Right atrium auricular region (tissue), 2 donors: ENCODE data around the gene ITPR2. TPM values are rescaled to one million over a fixed set of nuclear protein-coding genes. Genes with fewer than 3 reads are reported as not detected.
"Not testable (repeated sequence)": the region's sequence is repeated elsewhere in the genome, so short reads cannot be mapped to it uniquely, and the experiment has no call there.

Experiments
- DNase-seq: peaks from one replicate; pipeline ENCODE4 v3.0.0-alpha.2; 2019; ENCODE audit warnings: low spot score
- H3K27ac ChIP-seq, 2 donors: fragments of 200-600 bp; sonication (generic); 1 replicate in 1 of 2; 2 replicates in 1 of 2; pipeline ENCODE4 v1.5.1; 2016 to 2019
- H3K27me3 ChIP-seq, 2 donors: fragments of 200-600 bp; sonication (generic); one replicate each; pipeline versions ENCODE4 v1.5.1 to v1.6.0; 2017 to 2019
- H3K36me3 ChIP-seq: fragments of 200-600 bp; sonication (generic); one replicate; pipeline ENCODE4 v1.5.1; 2016
- H3K4me1 ChIP-seq, 2 donors: fragments of 200-600 bp; sonication (generic); one replicate each; pipeline versions ENCODE4 v1.5.1 to v1.6.0; 2017 to 2019
- H3K4me3 ChIP-seq, 2 donors: fragments of 200-600 bp; sonication (generic); 1 replicate in 1 of 2; 2 replicates in 1 of 2; pipeline ENCODE4 v1.5.1; 2017 to 2019; ENCODE audit warnings: mild to moderate bottlenecking in 1 of 2, moderate library complexity in 1 of 2
- H3K9me3 ChIP-seq, 2 donors: fragments of 200-600 bp; sonication (generic); one replicate each; pipeline ENCODE4 v1.5.1; 2019
- CTCF ChIP-seq, 2 donors: fragments of 200-600 bp; sonication (generic); IDR thresholded peaks; one replicate each; pipeline ENCODE4 v1.5.1; 2019; ENCODE audit warnings: antibody characterized with exemption in 2 of 2
- total RNA-seq, 2 donors: library from RNA; depleted of rRNA; stranded (reverse); fragments of >200 nt; gene quantifications; one replicate each; pipeline ENCODE4 v1.1.0, GENCODE V29; 2016

The ITPR2 gene
- total RNA-seq, 2 donors from 2014 or later: 13.0 to 20.7 TPM

GRCh38 chr12:26648584-26648983, 184.4 kb downstream of the ITPR2 start:
- TF ChIP-seq CTCF (IDR thresholded peaks at IDR 0.05): no peak
- Histone ChIP-seq H3K27me3 (no peaks in the 10 kb centered on the region), H3K27ac (no peak overlapping the region), H3K36me3 (no peaks in the 10 kb centered on the region), H3K4me3 (no peak overlapping the region), H3K4me1 (peaks cover 0 to 4% of the 10 kb centered on the region in 2 donors), H3K9me3 (no peaks in the 10 kb centered on the region)
- no peak for DNase-seq

- Histone ChIP-seq H3K9me3 (no peaks in the 10 kb centered on the region), H3K27me3 (no peaks in the 10 kb centered on the region), H3K4me1 (peaks cover 0 to 4% of the 10 kb centered on the region in 2 donors), H3K27ac (no peak overlapping the region), H3K36me3 (no peaks in the 10 kb centered on the region), H3K4me3 (no peak overlapping the region)
- no peak for DNase-seq
- no peak for TF ChIP-seq CTCF (IDR thresholded peaks at IDR 0.05)
These were observed 184.9 kb downstream of the ITPR2 start for GRCh38 chr12:26648066-26648465.

GRCh38 chr12:26647088-26647487, 185.9 kb downstream of the ITPR2 start:
- H3K27ac ChIP-seq: no peak overlapping the region
- no peak overlapping the region for H3K4me3 ChIP-seq
- TF ChIP-seq CTCF (IDR thresholded peaks at IDR 0.05): no peak

GRCh38 chr12:26646571-26646970, 186.4 kb downstream of the ITPR2 start:
- DNase-seq: no peak
- no peak overlapping the region for H3K4me3 ChIP-seq
- H3K9me3 ChIP-seq: no peaks in the 10 kb centered on the region
- no peak for TF ChIP-seq CTCF (IDR thresholded peaks at IDR 0.05)
- no peaks in the 10 kb centered on the region for H3K36me3 ChIP-seq
- no peak overlapping the region for H3K27ac ChIP-seq
- H3K27me3 ChIP-seq: no peaks in the 10 kb centered on the region
- H3K4me1 ChIP-seq: peaks cover 0 to 4% of the 10 kb centered on the region in 2 donors

More at GRCh38 chr12:26647088-26647487, 185.9 kb downstream of the ITPR2 start:
- H3K36me3 ChIP-seq: no peaks in the 10 kb centered on the region
- no peaks in the 10 kb centered on the region for H3K9me3 ChIP-seq
- no peak for DNase-seq
- no peaks in the 10 kb centered on the region for H3K27me3 ChIP-seq
- peaks cover 0 to 4% of the 10 kb centered on the region in 2 donors for H3K4me1 ChIP-seq

- not testable (repeated sequence) for H3K9me3 ChIP-seq, H3K36me3 ChIP-seq, H3K4me3 ChIP-seq, DNase-seq, H3K27me3 ChIP-seq, H3K27ac ChIP-seq, H3K4me1 ChIP-seq
These were observed 188.6 kb downstream of the ITPR2 start for GRCh38 chr12:26644376-26644775.

GRCh38 chr12:26643532-26644315, 189.3 kb downstream of the ITPR2 start:
- H3K9me3 ChIP-seq: no peaks in the 10 kb centered on the region
- H3K4me1 ChIP-seq: peaks cover 0 to 3% of the 10 kb centered on the region in 2 donors
- H3K36me3 ChIP-seq: no peaks in the 10 kb centered on the region
- H3K27me3 ChIP-seq: no peaks in the 10 kb centered on the region
- TF ChIP-seq CTCF (IDR thresholded peaks at IDR 0.05): no peak
- DNase-seq: no peak
- H3K27ac ChIP-seq: no peak overlapping the region
- no peak overlapping the region for H3K4me3 ChIP-seq
